ENCODE data around the gene RALGDS.

- TF ChIP-seq, protein P1, sequence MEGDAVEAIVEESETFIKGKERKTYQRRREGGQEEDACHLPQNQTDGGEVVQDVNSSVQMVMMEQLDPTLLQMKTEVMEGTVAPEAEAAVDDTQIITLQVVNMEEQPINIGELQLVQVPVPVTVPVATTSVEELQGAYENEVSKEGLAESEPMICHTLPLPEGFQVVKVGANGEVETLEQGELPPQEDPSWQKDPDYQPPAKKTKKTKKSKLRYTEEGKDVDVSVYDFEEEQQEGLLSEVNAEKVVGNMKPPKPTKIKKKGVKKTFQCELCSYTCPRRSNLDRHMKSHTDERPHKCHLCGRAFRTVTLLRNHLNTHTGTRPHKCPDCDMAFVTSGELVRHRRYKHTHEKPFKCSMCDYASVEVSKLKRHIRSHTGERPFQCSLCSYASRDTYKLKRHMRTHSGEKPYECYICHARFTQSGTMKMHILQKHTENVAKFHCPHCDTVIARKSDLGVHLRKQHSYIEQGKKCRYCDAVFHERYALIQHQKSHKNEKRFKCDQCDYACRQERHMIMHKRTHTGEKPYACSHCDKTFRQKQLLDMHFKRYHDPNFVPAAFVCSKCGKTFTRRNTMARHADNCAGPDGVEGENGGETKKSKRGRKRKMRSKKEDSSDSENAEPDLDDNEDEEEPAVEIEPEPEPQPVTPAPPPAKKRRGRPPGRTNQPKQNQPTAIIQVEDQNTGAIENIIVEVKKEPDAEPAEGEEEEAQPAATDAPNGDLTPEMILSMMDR (IDR thresholded peaks at IDR 0.05): no peak
- TF ChIP-seq POLR2AphosphoS5 (IDR thresholded peaks at IDR 0.05): no peak
Measured at GRCh38 chr9:133106511-133107244, 14.4 kb downstream of the RALGDS start.

Data from gastroesophageal sphincter (tissue), 3 donors.